IMR-90 (cell line): ENCODE data around the gene DCUN1D2.
A peak's percentile ranks its signal among the peaks of the same experiment; 100 is the strongest.

Source experiments
- BHLHE40 ChIP-seq: fragments of 150-350 bp; IDR thresholded peaks from 2 replicates; pipeline ENCODE4 v1.6.1; 2016; ENCODE audit warnings: mild to moderate bottlenecking, low read depth, low read length
- POLR2A ChIP-seq: IDR thresholded peaks from 2 replicates; pipeline ENCODE4 v1.6.1; 2012; ENCODE audit warnings: mild to moderate bottlenecking, low read depth, low read length
- TF ChIP-seq, protein P1 (sequence below): fragments of 150-350 bp; IDR thresholded peaks from 2 replicates; pipeline ENCODE4 v1.6.1; 2017; ENCODE audit warnings: mild to moderate bottlenecking, antibody characterized with exemption, low read length, low read depth
- TF ChIP-seq, protein P2 (sequence below): conservative IDR thresholded peaks from 2 replicates; pipeline ENCODE4 v1.5.1; 2012; ENCODE audit warnings: mild to moderate bottlenecking, low read depth, low read length, improper control_type of control experiment

DNA sequence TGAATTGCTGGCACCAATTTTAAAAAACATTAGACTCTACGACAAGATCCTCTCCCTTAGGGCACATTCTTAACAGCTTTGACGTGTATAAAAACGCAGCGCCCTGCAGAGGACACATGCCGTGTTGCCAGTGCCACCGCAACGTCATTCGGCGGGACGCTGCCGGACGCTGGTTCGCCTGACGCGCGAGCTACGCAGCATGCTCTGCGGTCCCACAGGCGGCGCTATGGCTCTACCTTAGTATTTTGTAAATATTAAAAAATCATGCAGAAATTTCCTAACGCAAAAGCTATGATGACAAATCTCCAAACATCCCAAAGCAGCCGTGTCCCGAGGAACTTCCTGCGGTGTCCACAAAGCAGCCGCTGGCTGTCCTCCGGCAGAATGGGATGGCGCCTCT is 33.0 kb downstream of the DCUN1D2 start:
- TF ChIP-seq, protein P1, sequence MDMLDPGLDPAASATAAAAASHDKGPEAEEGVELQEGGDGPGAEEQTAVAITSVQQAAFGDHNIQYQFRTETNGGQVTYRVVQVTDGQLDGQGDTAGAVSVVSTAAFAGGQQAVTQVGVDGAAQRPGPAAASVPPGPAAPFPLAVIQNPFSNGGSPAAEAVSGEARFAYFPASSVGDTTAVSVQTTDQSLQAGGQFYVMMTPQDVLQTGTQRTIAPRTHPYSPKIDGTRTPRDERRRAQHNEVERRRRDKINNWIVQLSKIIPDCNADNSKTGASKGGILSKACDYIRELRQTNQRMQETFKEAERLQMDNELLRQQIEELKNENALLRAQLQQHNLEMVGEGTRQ, result no peak
- TF ChIP-seq POLR2A (no peak), BHLHE40 (no peak)
- TF ChIP-seq, protein P2, sequence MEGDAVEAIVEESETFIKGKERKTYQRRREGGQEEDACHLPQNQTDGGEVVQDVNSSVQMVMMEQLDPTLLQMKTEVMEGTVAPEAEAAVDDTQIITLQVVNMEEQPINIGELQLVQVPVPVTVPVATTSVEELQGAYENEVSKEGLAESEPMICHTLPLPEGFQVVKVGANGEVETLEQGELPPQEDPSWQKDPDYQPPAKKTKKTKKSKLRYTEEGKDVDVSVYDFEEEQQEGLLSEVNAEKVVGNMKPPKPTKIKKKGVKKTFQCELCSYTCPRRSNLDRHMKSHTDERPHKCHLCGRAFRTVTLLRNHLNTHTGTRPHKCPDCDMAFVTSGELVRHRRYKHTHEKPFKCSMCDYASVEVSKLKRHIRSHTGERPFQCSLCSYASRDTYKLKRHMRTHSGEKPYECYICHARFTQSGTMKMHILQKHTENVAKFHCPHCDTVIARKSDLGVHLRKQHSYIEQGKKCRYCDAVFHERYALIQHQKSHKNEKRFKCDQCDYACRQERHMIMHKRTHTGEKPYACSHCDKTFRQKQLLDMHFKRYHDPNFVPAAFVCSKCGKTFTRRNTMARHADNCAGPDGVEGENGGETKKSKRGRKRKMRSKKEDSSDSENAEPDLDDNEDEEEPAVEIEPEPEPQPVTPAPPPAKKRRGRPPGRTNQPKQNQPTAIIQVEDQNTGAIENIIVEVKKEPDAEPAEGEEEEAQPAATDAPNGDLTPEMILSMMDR, result peak; percentile 12; the same call in 1 of the 2 replicates
